Uterus (tissue), 2 donors: ENCODE data around the gene MRTFB.

Experiments used
- POLR2A ChIP-seq, 2 donors: fragments of 450-650 bp; IDR thresholded peaks; one replicate each; pipeline ENCODE4 v1.6.1; 2016; ENCODE audit warnings: antibody characterized with exemption in 2 of 2, mild to moderate bottlenecking in 1 of 2, moderate library complexity in 1 of 2
- TF ChIP-seq, protein P1 (sequence below), 4 experiments: fragments of 200-600 bp in 2 of 4; fragments of 450-650 bp in 2 of 4; sonication (generic) in 2 of 4; IDR thresholded peaks; one replicate each; pipeline ENCODE4 v1.5.1; 2016 to 2019; ENCODE audit warnings: antibody characterized with exemption in 4 of 4, mild to moderate bottlenecking in 2 of 4, moderate library complexity in 1 of 4

DNA sequence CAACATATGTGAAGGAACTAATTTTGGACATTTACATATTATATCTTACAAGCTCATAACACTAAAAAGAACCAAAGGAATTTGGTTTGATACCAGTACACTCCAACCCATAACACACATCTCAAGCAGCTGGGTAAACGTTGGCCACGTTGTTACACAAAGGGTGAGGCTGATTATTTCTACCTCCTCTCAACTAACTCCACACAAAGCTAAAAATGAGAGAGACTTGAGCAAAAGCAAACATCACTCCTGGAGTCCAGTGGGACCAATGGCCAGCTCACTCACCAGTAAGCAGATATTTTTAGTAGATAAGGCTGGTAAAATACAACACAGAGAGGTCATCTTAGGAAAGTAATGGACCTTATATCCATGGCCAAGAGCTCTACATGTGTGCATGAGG, 207.6 kb downstream of the MRTFB start:
- TF ChIP-seq POLR2A (IDR thresholded peaks at IDR 0.05) = no peak
- TF ChIP-seq, protein P1, sequence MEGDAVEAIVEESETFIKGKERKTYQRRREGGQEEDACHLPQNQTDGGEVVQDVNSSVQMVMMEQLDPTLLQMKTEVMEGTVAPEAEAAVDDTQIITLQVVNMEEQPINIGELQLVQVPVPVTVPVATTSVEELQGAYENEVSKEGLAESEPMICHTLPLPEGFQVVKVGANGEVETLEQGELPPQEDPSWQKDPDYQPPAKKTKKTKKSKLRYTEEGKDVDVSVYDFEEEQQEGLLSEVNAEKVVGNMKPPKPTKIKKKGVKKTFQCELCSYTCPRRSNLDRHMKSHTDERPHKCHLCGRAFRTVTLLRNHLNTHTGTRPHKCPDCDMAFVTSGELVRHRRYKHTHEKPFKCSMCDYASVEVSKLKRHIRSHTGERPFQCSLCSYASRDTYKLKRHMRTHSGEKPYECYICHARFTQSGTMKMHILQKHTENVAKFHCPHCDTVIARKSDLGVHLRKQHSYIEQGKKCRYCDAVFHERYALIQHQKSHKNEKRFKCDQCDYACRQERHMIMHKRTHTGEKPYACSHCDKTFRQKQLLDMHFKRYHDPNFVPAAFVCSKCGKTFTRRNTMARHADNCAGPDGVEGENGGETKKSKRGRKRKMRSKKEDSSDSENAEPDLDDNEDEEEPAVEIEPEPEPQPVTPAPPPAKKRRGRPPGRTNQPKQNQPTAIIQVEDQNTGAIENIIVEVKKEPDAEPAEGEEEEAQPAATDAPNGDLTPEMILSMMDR (IDR thresholded peaks at IDR 0.05) = no peak
